Astrocyte of the cerebellum (primary cell): Measurements from ENCODE around the gene PRPF31.
"Not testable (repeated sequence)": the region's sequence is repeated elsewhere in the genome, so short reads cannot be mapped to it uniquely, and the experiment has no call there.

Experiments
- DNase-seq: peaks from one replicate; pipeline ENCODE4 v3.0.0-alpha.2; 2011; ENCODE audit warnings: low read depth
- H3K4me3 ChIP-seq: 2 replicates; pipeline ENCODE4 v1.5.1; 2011; ENCODE audit warnings: mild to moderate bottlenecking, low read depth, low read length, moderate library complexity
- in situ Hi-C: cut with HindIII; loops from 2 replicates; pipeline ENCODE4 v1.10.0; 2017; ENCODE audit warnings: low sequenced_read_pairs
- TF ChIP-seq, protein P1 (sequence below): IDR thresholded peaks from 2 replicates; pipeline ENCODE4 v1.5.1; 2012; ENCODE audit warnings: low read length, low read depth, moderate library complexity, mild to moderate bottlenecking; ENCODE audit errors: missing control alignments

The PRPF31 gene

DNA sequence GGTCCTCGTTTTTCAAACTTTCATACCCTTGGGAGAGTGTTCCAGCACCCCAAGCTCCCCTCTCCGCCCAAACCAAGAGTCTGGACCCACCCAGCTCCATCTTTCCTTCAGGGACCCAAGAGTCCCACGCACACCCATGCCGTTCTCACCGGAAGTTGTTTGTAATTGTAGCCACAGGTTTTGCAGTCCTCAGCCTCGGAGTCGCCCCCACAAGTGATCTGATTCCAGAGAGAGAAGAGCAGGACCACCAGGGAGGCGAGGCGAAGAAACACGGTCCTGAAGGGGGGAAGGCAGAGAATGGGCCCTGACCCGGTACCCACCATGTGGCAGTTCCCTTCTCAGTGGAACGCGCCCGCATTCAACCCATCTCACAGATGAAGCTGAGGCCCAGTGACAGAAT, 47.3 kb downstream of the PRPF31 start:
- in situ Hi-C loops, result no loop called here
- no peak overlapping the region for H3K4me3 ChIP-seq
- DNase-seq, result no peak
- TF ChIP-seq, protein P1, sequence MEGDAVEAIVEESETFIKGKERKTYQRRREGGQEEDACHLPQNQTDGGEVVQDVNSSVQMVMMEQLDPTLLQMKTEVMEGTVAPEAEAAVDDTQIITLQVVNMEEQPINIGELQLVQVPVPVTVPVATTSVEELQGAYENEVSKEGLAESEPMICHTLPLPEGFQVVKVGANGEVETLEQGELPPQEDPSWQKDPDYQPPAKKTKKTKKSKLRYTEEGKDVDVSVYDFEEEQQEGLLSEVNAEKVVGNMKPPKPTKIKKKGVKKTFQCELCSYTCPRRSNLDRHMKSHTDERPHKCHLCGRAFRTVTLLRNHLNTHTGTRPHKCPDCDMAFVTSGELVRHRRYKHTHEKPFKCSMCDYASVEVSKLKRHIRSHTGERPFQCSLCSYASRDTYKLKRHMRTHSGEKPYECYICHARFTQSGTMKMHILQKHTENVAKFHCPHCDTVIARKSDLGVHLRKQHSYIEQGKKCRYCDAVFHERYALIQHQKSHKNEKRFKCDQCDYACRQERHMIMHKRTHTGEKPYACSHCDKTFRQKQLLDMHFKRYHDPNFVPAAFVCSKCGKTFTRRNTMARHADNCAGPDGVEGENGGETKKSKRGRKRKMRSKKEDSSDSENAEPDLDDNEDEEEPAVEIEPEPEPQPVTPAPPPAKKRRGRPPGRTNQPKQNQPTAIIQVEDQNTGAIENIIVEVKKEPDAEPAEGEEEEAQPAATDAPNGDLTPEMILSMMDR, result no peak

DNA sequence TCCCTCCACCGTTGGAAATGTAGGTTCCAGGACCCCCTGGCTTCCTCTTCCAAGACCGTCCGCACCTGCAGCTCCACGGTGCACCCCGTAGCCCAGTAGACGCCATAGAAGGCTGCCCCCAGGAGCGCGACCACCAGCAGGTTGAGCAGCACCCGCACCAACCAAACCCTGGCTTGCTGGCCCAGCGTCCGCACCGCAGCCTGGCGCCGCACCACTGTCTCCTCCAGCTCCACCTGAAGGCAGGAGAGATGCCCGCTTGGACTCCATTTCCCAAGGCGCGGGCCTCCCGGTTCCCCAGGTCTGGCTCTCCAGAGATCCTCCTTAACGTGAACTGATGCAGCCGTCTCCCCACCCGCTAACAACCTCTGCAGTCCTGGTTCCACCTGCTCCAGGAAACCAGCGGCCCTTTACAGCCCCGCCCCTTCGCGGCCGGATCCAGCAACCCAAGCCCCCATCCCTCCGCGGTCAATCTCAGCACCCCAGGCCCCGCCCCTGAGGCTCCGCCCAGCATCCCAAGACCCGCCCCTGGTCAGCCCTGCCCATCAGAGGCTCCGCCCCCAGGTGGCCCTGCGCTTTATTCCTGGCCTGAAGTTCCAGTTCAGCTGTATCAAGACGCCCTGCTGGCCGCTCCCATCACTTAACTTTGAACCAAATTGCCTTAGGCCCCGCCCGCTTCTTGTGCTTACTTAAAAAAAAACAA, 49.0 kb downstream of the PRPF31 start:
- no peak for DNase-seq
- H3K4me3 ChIP-seq, result no peak overlapping the region
- in situ Hi-C loops, result no loop called here
- TF ChIP-seq, protein P1, result no peak

DNA sequence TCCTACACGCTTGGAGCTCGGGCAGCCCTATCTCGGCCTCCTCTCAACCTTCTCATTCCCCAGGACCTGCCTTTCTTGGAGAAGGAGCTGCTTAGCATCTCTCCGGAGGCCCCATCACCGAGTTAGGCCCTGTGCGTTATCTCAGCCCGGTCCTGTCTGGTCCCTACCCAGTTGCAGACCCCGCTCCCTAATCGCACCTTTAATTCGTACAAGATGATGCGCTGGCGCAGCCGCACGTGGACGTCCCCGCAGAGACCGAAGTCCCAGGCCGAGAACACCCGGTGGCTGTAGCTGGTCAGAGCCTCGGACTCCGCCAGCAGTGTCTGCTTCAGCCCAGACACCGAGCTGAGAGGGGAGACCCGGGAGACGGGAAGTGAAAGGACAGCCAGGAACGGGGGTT, 49.7 kb downstream of the PRPF31 start:
- no peak overlapping the region for H3K4me3 ChIP-seq
- TF ChIP-seq, protein P1, result no peak
- DNase-seq, result no peak
- in situ Hi-C loops, result no loop called here

DNA sequence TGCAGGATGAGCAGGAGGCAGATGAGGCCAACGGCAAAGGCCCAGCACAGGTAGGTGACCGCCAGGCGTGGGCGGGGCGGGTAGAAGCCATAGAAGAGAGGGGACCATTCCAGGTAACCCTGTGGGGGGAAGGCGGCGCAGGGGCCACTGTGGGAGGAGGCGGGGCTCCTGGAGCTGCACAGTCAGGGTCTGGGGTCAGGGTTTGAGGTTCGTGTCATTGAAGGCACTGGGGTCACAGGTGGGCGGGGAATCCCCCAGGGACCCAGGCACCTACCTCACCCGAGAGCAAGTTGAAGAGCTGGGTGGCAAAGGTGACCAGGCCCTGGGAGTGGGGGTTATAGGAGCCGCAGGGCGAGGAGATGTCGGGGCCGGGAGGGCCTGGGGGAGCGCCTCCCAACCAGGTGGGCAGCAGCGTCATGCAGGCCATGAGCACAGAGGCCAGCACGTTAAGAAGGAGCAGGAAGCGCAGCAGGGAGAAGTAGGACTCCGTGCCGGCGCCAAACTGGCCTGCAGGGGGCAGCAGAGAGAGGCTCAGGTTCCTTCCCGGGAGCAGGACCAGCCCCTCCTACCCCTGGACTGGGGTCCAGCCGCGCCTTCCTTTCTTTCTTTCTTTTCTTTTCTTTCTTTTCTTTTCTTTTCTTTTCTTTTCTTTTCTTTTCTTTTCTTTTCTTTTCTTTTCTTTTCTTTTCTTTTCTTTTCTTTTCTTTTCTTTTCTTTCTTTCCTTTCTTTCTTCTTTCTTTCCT, 52.8 kb downstream of the PRPF31 start:
- TF ChIP-seq, protein P1, result peak; percentile 85
- in situ Hi-C loops, result no loop called here
- H3K4me3 ChIP-seq, result no peak overlapping the region
- peak; percentile 69 for DNase-seq

DNA sequence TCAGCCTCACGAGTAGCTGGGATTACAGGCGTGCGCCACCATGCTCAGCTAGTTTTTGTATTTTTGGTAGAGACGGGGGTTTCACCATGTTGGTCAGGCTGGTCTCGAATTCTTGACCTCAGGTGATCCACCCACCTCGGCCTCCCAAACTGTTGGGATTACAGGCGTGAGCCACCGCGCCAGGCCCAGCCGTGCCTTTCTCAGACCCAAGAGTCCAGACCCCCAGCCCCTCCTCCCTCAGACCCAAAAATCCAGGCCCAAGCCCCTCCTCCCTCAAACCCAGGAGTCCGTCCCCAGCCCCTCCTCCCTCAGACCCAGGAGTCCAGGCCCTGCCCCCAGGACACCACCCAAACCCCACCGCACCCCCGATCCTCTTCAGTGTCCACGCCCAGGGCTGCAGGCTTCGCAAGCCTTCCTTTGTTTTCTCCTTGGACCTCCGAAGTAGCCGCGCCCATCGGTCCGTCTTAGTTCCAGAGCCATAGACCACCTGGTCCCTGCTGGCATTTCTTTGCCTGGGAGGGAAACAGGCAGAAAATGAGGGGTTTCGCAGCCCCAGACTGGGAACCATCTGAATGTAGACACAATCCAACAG, 53.7 kb downstream of the PRPF31 start:
- TF ChIP-seq, protein P1, result no peak
- no peak for DNase-seq
- in situ Hi-C loops, result no loop called here
- no peak overlapping the region for H3K4me3 ChIP-seq

DNA sequence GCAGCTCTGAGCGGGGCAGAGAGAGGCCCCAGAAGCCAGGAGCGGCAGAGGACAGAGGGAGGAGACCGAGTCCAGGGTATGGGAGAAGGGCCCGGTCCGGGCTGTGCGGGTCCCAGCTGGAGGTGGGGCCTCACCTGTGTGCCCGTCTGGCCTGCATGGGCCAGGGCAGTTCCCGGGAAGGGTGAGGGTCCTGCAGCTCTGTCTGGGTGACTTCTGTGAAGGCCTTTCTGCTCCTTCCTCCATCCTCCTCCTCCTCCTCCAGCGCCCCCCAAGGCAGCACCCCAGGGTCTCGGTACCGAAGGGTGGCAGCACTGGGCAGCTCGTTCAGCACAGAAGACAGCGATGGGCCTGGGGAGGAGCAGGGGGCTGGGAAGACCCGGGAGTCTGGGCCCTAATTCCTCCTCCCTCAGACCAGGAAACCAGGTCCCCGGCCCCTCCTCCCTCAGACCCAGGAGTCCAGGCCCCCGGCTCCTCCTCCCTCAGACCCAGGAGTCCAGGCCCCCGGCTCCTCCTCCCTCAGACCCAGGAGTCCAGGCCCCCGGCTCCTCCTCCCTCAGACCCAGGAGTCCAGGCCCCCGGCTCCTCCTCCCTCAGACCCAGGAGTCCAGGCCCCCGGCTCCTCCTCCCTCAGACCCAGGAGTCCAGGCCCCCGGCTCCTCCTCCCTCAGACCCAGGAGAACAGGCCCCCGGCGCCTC, 56.3 kb downstream of the PRPF31 start:
- H3K4me3 ChIP-seq, in situ Hi-C loops, DNase-seq: not testable (repeated sequence)
